ENCODE measurements around the gene PTPRF.
A peak's percentile ranks its signal among the peaks of the same experiment; 100 is the strongest.
"Not testable (repeated sequence)": the region's sequence is repeated elsewhere in the genome, so short reads cannot be mapped to it uniquely, and the experiment has no call there.

PTPRF gene

DNA sequence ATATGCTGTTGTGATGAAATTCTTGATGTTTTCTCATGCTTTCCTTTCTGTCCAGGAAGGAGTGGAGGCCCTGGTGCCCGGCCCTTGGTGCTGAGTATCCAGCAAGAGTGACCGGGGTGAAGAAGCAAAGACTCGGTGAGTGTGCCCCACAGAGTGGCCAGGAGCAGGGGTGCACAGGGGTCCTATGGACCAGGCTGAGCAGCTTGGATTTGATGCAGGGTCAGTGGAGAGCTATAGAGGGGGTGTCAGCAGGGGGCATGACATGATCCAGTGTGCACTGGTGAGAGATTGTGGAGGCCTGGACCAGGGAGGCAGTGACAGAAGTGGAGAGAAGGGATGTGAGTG is 7.4 kb downstream of the PTPRF start:
- no peak for DNase-seq

- no peak for DNase-seq
These were observed 8.3 kb downstream of the PTPRF start for GRCh38 chr1:43538969-43539368.

DNA sequence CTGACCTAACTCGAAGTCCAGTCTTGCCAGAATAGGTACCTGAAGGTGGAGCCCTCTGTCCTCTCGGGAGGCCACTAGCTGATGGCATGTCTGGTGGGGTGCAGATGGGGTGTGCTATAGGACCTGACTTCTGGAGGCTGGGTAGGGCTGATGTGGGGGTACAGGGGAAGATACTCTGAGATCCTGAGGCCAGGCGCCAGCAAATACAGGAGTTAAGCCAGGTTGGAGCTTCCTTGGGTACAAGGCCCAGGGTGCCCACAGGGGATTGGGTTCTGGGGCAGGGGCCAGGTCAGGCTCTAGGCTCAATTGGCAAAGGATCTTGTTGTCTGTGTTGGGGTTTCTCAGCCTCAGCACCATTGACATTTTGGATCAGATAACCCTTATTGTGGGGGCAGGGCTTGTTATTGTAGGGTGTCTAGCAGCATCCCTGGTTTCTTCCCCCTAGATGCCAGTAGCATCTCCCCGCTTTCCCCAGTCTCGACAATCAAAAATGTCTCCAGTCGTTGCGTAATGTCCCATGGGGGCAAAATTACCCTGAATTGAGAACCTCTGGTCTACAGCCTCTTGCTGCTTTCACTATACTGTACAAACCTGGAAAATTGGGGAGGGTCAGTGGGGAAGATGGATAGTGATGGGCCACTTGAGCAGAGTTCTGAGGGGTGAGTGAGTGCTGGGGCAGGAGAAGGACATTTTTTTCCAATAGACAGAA is 9.2 kb downstream of the PTPRF start:
- DNase-seq, result no peak

- no peak for DNase-seq
These were observed 10.0 kb downstream of the PTPRF start for GRCh38 chr1:43540653-43541071.

DNA sequence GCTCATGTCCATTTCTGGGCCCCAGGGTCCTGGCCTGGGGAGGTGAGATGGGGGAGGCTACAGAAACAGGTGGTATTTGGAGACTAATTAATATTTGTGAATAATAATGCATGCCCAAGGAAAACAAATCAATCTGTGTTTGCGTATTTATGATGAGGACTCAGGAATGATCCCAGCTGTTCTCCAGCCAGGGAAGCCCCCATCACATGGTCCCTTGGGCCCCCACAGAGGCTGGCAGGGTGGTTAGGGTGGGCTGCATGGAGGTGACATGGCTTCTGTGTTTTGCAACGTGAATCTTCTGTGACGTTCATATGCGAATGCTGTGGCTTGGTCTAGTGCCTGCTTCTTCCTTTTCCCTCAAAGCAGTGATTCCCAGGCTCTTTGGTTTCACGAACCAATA is 10.5 kb downstream of the PTPRF start:
- no peak for DNase-seq

- no peak for DNase-seq
These were observed 11.2 kb downstream of the PTPRF start for GRCh38 chr1:43541721-43542401.

DNA sequence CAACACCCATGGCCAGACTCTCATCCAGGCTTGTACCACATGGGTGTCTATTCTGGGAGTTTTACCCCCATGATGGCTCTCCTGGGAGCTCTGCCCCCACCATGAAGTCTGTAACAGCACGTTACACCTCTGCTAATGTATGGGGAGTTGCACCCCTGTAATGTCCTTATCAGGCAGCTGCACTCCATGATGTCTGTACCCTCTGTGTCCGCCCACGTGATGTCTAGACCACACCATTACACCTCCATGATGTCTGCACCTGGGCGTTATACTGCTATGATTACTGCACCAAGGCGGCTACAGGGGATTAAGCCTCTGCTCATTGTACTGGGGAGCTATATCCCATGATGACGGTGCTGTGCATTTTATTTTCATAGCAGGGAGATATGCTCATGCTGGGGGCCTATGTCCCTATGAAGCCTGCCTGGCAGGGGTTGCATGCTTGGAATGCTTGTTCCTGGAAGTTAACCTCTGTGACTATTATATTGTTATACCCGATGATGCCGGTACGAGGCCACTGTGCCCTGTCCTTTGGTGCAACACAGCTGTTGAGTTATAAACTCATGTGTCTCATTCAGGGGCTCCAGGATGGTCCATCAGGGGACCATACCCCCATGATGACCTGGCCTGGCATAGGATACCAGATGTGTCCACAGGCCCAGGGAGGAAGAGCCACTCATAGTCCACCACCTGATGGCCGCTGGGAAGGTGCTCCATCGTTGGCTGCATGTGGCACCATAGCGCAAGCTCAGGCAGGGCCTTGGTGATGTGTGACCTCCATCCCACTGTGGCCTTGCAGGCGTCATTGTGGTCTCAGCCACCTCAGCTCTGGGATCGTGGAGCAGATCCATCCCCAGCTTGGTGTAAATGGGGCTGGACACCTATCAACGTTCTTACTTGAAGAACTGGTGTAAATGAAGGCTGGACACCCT is 12.1 kb downstream of the PTPRF start:
- no peak for DNase-seq

DNA sequence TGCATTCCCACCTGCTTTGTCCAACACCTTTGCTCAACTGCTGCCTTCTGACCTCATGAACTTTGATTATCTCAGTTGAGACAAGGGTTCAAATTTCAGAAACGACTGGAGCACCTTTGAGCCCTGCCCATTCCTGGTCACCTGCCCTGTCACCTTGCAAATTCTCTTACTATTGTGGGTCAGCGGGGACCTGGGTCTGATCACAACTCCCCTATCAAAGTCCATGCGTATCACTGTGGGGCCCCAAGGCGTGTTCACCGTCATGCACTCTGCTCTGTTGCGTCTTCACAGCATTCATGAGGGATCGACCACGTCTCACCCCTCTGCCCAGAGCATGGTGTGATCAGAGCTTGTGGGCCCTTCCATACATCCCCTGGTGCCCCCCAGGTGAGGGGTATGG is 12.9 kb downstream of the PTPRF start:
- DNase-seq, result no peak

DNA sequence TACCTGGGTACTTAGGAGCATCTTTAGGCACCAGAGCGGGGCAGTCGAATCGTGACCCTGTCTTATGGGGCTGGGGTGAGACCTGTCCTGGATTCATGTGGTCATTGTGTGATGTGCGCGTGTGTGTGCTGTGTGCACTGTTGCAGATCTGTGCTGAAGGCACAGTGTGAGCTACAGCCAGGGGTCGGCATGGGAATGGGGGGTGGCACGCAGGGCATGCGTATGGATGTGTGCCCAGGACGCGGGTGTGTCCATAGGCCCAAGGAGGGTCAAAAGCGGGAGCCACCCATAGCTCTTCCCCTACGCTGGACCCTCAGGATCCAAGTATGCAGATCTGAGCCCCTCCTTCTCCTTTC is 14.6 kb downstream of the PTPRF start:
- no peak for DNase-seq

- peak; percentile 28 for DNase-seq
These were observed 15.2 kb downstream of the PTPRF start for GRCh38 chr1:43545695-43546387.

DNA sequence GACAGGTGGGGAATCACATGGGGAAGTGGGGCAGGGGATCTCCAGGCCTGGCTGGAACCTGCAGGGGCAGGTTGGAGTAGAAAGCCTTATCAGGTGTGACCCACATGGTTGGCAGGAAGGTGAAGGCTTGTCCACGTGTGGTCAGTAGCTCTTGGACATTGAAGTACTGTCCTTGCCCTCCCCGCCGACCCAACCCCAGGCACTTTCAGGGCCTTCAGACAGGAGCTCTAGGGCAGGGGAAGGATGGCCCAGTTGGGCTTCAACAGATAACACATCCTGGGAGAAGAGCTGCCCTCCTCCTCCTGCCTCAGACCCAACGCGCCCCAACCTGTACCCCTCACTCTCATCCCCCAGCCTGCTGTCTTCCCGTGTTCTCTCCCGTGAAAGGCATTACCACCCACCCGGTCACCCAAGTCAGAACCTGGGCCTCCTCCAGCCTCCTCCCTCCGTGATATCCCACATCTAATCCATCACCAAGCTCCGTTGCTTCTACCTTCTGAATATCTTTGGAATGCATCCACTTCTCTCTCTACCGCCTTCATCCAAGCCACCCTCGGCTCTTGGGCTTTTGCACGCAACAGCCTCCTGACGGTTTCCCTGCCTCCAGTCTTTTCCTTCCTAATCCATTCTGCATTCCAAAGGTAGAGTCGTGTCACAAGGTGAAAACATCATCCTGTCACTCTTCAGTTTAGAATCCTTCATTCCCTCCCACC is 15.9 kb downstream of the PTPRF start:
- DNase-seq, result no peak

DNA sequence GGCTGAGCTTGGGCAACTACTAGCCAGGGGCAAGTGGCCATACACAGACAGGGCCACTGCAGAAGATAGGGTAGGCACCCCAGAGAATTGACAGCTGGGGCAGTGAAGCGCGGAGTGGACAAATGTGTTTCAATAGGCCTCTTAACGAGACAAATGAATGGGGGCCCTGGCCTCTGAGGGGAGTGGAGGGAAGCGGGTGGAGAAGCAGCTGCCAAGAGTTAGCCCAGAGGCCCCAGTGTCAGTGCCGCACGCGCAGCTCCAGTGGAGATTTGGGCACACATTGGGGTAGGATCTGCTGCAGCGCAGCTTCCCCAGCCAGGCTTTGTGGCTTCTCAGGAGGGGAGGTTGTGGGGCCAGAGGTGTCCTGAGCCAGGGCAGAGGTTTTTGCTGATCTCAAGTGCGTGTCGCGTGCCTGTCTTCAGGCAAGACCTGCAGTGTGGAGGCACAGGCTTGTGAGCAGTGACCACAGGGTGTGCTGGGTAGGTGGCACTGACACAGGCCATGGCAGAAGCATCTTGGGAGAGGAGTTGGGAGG is 16.9 kb downstream of the PTPRF start:
- no peak for DNase-seq

- DNase-seq, result no peak
These were observed 17.9 kb downstream of the PTPRF start for GRCh38 chr1:43548285-43549271.

DNA sequence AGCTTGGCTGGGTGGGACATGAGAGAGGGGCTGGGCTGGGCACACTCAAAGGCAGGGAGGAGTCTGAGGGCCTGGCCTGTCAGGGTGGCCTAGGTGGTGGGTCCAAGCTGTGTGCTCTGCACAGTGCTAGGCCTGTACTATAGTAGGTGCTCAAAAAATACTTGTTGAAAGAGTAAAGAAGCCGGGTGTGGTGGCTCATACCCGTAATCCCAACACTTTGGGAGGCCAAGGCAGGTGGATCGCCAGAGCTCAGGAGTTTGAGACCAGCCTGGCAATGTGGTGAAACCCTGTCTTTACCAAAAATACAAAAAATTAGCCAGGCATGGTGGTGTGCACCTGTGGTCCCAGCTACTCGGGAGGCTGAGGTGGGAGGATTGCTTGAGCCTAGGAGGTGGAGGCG is 18.7 kb downstream of the PTPRF start:
- DNase-seq, result not testable (repeated sequence)

DNA sequence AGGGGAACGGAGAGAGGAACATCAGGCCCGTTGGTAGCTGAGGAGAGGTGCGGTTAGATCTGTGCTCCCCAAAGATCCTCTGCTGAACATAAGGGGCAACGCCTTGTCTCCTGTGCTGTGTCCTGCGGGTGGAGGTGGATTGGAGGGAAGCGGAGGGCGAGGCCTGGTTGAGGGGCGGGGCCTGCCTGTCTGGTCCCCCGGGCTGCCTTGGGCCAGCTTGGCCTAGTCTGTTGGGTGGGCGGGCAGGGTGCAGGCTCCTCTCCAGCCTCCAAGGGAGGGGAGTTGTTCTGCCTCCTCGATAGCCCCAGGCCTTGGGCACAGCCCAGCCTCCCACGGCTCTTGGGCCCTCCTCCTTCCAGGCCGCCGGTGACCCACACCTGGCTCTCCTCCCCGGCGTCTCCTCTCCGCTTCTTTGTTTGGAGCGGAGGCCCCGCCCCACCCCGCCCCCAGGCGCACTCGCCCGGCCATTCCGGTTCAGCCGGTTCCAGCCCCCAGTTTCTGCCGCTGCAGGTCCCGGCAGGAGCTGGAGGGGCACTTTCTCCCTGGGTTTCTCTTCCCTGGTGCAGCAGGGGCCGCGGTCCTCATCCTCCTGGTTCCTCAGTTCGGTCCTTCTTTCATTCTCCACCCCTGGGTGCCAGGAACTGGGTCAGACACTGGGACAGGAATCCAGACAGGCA is 19.4 kb downstream of the PTPRF start:
- no peak for DNase-seq

GRCh38 chr1:43550598-43551246 is 20.0 kb downstream of the PTPRF start:
- no peak for DNase-seq

DNA sequence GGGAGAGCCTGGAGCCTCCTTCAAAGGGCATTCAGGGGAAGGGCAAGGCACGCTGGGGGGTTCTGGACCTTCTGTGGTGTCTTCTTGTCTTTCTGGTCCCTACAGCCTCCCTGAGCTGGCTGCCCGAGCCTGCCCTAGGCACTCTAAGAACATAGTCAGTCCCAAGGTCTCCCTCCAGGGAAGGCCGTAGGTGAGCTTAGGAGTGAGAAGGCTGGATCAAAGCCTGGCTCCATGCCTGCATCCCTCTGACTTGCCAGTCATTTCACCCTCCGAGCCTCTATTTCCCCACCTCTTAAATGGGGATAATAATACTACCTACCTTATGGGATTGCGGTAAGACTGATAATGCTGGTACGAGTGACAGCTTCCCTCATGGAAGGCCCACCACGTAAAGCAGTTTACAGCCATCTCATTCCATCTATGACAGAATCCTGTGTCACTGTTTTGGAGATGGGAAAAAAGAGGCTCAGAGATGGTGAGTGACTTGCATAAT is 20.8 kb downstream of the PTPRF start:
- no peak for DNase-seq

DNA sequence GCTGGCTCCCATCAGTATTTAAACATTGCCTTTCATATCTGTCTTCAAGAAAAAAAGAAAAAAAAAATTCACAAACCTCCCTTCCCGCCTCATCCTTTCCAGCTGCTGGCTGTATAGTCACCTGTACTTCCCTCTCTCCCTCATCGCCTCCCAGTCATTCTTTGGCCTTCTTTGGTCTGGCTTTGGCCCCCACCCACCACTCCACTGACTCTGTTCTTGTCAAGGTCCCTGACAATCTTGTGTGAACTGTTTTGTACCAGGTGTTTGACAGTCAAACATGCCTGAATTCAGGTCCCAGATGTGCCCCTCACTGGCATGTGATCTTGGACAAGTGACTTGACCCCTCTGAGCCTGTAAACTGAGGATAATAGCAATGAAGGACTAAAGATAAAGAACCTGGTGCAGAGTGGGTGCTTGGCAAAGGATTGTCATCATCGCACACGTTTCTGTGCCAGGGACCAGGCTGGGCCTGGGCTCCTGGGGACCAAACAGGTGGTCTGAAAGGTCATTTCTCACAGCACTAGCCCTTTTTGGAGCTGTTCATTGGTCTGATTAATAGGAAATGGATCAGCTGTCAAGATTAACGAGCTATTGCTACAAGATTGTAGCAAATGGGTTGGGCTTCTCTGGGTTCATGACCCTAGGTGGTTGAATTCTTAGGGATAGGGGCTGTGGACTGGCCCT is 21.5 kb downstream of the PTPRF start:
- DNase-seq, result no peak

DNA sequence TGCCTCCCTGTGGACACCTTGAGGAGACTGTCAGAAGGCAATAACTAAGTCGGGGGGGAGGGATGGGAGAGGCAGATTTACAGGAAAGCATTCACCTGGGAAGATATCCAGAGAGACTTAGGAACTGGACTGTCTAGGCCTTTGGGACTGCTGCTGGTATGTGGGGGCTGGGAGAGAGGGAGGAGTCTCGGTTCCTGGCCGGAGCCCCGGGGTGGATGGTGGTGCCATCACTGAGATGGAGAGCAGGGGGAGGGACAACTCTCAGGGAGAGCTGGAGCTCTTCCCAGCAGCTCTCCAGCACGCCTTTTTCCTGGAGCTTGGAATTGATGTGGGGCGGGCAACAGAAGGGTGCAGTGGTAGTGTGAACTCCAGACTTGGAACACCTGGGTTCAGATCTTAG is 22.1 kb downstream of the PTPRF start:
- DNase-seq, result peak; percentile 17

Measured in EL (cell line).